HL-60 (cell line): ENCODE results near the gene TRPM2.

ENCODE experiments used
- DNase-seq, 2 experiments: peaks; one replicate each; pipeline ENCODE4 v3.0.0-alpha.2; 2010 to 2020; ENCODE audit warnings: low read depth in 1 of 2, low spot score in 1 of 2
- H3K27ac ChIP-seq: fragments of 250-450 bp; sonication (Bioruptor Pico); replicated peaks from 2 replicates; pipeline ENCODE4 v1.5.1; 2020; ENCODE audit warnings: mild to moderate bottlenecking, moderate library complexity
- H3K27me3 ChIP-seq: fragments of 250-450 bp; sonication (Bioruptor Pico); 2 replicates; pipeline ENCODE4 v1.5.1; 2021; ENCODE audit warnings: mild to moderate bottlenecking, moderate library complexity; ENCODE audit not compliant: insufficient read depth, poor library complexity, severe bottlenecking
- H3K4me3 ChIP-seq: replicated peaks from 2 replicates; pipeline ENCODE4 v1.5.1; 2011; ENCODE audit warnings: mild to moderate bottlenecking, control low read depth, low read length; ENCODE audit not compliant: insufficient read depth
- GABPA ChIP-seq: IDR thresholded peaks from 2 replicates; pipeline ENCODE4 v1.6.1; 2012; ENCODE audit warnings: low read depth
- POLR2AphosphoS5 ChIP-seq: IDR thresholded peaks from 2 replicates; pipeline ENCODE4 v1.6.1; 2012; ENCODE audit warnings: low read depth
- REST ChIP-seq: IDR thresholded peaks from 2 replicates; pipeline ENCODE4 v1.6.1; 2012; ENCODE audit warnings: low read depth; ENCODE audit not compliant: insufficient replicate concordance
- SPI1 ChIP-seq: IDR thresholded peaks from 2 replicates; pipeline ENCODE4 v1.6.1; 2012; ENCODE audit warnings: low read depth, mild to moderate bottlenecking, borderline replicate concordance
- TF ChIP-seq, protein P1 (sequence below): IDR thresholded peaks from one replicate; pipeline ENCODE4 v1.5.1; 2011; ENCODE audit warnings: low read length, control low read depth, inconsistent platforms; ENCODE audit not compliant: insufficient read depth

The TRPM2 gene

GRCh38 chr21:44483288-44484237, 130.1 kb downstream of the TRPM2 start:
- Histone ChIP-seq H3K27me3 (no peaks in the 10 kb centered on the region), H3K4me3 (no peak overlapping the region), H3K27ac (no peak overlapping the region)
- no peak for TF ChIP-seq REST
- TF ChIP-seq, protein P1, sequence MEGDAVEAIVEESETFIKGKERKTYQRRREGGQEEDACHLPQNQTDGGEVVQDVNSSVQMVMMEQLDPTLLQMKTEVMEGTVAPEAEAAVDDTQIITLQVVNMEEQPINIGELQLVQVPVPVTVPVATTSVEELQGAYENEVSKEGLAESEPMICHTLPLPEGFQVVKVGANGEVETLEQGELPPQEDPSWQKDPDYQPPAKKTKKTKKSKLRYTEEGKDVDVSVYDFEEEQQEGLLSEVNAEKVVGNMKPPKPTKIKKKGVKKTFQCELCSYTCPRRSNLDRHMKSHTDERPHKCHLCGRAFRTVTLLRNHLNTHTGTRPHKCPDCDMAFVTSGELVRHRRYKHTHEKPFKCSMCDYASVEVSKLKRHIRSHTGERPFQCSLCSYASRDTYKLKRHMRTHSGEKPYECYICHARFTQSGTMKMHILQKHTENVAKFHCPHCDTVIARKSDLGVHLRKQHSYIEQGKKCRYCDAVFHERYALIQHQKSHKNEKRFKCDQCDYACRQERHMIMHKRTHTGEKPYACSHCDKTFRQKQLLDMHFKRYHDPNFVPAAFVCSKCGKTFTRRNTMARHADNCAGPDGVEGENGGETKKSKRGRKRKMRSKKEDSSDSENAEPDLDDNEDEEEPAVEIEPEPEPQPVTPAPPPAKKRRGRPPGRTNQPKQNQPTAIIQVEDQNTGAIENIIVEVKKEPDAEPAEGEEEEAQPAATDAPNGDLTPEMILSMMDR, result no peak
- TF ChIP-seq POLR2AphosphoS5, result no peak
- no peak for TF ChIP-seq SPI1
- TF ChIP-seq GABPA, result no peak
- no peak for DNase-seq

DNA sequence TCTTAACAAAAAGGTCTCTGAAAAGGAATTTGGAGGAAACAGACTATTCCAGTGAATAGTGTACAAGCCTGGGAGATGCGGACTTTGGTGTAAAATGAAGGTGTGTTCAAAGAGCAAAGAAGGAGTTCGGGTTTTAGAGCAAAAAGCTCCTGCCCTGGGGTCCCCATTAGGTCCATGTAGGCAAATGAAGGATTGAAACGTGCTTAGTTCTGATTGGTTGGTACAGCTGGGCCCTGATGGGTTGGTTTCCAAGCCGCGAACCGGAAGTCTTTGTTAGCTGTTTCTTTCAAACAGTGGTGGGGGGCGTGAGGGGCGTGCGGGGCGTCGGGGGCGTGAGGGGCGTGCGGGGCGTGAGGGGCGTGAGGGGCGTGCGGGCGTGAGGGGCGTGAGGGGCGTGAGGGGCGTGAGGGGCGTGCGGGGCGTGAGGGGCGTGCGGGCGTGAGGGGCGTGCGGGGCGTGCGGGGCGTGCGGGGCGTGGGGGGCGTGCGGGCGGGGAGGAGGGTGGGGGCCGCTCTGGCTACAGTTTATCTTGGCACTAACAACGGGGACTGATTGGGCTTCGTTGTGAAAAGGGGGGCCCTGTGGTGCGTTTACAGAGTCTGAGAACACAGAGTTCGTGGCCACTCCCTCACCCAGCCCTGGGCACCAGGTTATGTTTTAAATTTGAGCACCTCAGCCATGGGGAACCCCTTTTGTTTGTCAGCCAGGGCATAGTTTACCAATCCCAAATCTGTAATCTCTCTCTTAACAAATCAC, 131.3 kb downstream of the TRPM2 start:
- no peak overlapping the region for H3K27ac ChIP-seq
- no peaks in the 10 kb centered on the region for H3K27me3 ChIP-seq
- H3K4me3 ChIP-seq, result no peak overlapping the region
- no peak for TF ChIP-seq GABPA
- TF ChIP-seq, protein P1, result no peak
- no peak for TF ChIP-seq REST
- no peak for TF ChIP-seq SPI1
- no peak for TF ChIP-seq POLR2AphosphoS5
- DNase-seq, result no peak

GRCh38 chr21:44485254-44485793, 131.9 kb downstream of the TRPM2 start:
- TF ChIP-seq SPI1, result no peak
- no peak for TF ChIP-seq REST
- TF ChIP-seq, protein P1, result no peak
- TF ChIP-seq POLR2AphosphoS5, result no peak
- TF ChIP-seq GABPA, result no peak
- DNase-seq, result no peak
- Histone ChIP-seq H3K27me3 (no peaks in the 10 kb centered on the region), H3K4me3 (no peak overlapping the region), H3K27ac (no peak overlapping the region)
